Neutrophil (primary cell): ENCODE data around the gene DAPL1.
A peak's percentile ranks its signal among the peaks of the same experiment; 100 is the strongest.

Experiments
- H3K27ac ChIP-seq: fragments of 200-600 bp; sonication (generic); 2 replicates; pipeline ENCODE4 v1.5.1; 2016; ENCODE audit warnings: mild to moderate bottlenecking, moderate library complexity
- H3K27me3 ChIP-seq: fragments of 200-600 bp; sonication (generic); 2 replicates; pipeline ENCODE4 v1.6.0; 2016; ENCODE audit warnings: mild to moderate bottlenecking
- H3K36me3 ChIP-seq: fragments of 200-600 bp; sonication (generic); 2 replicates; pipeline ENCODE4 v1.5.1; 2017
- H3K4me1 ChIP-seq, 2 experiments: fragments of 200-600 bp in 1 of 2; sonication (generic) in 1 of 2; 1 replicate in 1 of 2; 2 replicates in 1 of 2; pipeline versions ENCODE4 v1.5.1 to v1.6.1; 2013 to 2016; ENCODE audit warnings: low read depth in 1 of 2, low read length in 1 of 2, mild to moderate bottlenecking in 1 of 2, moderate library complexity in 1 of 2; ENCODE audit not compliant: control insufficient read depth in 1 of 2, insufficient read depth in 1 of 2
- H3K4me3 ChIP-seq, 2 experiments: fragments of 200-600 bp in 1 of 2; sonication (generic) in 1 of 2; 1 replicate in 1 of 2; 2 replicates in 1 of 2; pipeline ENCODE4 v1.5.1; 2013 to 2016; ENCODE audit warnings: low read depth in 1 of 2, low read length in 1 of 2, mild to moderate bottlenecking in 1 of 2, moderate library complexity in 1 of 2
- H3K9me3 ChIP-seq: fragments of 200-600 bp; sonication (generic); 2 replicates; pipeline ENCODE4 v1.5.1; 2016
- TF ChIP-seq, protein P1 (sequence below): fragments of 200-600 bp; sonication (generic); IDR thresholded peaks from 2 replicates; pipeline ENCODE4 v1.5.1; 2016; ENCODE audit warnings: antibody characterized with exemption

DAPL1 gene

DNA sequence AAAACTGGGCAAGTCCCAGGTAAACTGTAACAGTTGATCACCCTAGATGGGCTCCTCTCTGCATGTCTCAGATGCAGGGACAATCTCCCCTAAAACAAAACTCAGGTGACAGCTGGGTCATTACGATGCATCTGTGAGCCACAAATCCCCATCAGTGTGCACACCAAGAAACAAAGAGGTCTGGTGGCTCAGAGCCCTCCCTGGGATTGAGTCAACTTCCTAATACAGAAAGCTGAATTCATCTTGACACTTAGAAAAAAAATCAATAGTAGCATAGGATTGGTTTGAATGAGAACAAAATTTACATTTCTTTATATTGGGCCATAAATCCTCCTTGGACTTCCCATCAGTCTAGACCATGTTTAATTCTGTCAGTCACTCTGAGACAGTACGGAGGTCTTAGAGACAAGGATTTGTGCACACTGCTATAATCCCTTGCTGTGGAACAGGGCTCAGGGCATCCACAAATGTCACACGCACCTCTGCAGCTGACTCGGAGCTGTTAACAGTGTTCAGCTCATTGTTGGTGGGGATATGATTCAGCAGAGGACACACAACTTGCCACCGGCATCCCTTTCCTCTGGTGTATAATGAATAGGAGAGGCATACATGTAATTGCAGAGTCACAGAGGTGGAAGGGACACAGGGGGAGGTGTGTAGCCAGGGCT is 44.5 kb upstream of the DAPL1 start:
- TF ChIP-seq, protein P1, sequence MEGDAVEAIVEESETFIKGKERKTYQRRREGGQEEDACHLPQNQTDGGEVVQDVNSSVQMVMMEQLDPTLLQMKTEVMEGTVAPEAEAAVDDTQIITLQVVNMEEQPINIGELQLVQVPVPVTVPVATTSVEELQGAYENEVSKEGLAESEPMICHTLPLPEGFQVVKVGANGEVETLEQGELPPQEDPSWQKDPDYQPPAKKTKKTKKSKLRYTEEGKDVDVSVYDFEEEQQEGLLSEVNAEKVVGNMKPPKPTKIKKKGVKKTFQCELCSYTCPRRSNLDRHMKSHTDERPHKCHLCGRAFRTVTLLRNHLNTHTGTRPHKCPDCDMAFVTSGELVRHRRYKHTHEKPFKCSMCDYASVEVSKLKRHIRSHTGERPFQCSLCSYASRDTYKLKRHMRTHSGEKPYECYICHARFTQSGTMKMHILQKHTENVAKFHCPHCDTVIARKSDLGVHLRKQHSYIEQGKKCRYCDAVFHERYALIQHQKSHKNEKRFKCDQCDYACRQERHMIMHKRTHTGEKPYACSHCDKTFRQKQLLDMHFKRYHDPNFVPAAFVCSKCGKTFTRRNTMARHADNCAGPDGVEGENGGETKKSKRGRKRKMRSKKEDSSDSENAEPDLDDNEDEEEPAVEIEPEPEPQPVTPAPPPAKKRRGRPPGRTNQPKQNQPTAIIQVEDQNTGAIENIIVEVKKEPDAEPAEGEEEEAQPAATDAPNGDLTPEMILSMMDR: no peak
- no peaks in the 10 kb centered on the region for H3K36me3 ChIP-seq

DNA sequence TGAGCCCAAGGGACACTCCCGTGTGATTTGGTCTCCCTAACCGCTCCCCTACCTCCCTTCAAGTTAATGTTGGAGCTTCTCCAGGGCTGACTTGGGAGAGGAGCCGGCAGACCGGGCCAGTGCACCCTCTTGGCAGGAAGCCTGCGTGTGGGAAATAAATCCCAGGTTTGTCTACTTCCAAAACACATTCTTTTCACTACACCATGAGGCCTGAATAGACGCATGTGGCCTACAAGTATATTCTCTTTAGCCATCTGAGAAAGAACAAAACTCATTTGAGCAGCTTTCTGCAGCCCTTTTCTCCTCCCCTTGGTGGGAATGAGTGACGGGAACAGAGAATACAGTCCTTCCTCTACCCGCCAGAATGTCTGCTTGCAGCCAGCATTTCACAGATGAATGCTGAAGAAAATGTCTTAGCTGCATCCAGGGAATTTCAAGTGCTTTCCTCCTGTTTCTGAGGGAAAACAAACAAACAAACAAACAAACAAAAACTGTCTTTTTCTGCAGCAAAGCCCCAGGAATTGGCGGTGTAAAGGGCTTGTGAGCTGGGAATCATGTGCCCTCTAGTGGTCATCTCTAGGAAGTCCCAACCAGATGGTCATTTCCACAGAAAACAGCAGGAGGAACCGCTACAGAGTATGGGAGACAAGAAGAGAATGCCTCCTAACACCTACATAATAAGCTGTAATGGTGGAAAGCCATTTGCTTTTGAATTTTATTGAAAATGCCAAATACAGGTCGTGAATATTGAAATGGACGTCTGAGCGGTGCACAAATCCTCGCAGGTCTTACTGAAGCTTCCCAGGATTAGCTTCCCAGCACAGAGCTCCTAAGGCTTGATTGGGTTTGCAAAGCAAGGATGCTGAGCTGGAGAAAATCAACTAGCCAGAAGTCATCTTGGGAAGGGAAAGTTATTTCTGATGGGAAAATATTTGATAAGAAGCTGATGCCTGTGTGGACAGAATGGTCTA is 41.2 kb upstream of the DAPL1 start:
- Histone ChIP-seq H3K4me1 (no peaks in the 10 kb centered on the region), H3K4me3 (no peak overlapping the region), H3K36me3 (no peaks in the 10 kb centered on the region), H3K27ac (no peak overlapping the region), H3K9me3 (no peaks in the 10 kb centered on the region), H3K27me3 (peaks cover 18% of the 10 kb centered on the region)
- TF ChIP-seq, protein P1: peak; percentile 64

More for the DNA sequence above, 44.5 kb upstream of the DAPL1 start:
- H3K4me3 ChIP-seq: no peak overlapping the region
- H3K4me1 ChIP-seq: no peaks in the 10 kb centered on the region
- H3K9me3 ChIP-seq: no peaks in the 10 kb centered on the region
- no peak overlapping the region for H3K27ac ChIP-seq
- H3K27me3 ChIP-seq: peaks cover 52% of the 10 kb centered on the region

DNA sequence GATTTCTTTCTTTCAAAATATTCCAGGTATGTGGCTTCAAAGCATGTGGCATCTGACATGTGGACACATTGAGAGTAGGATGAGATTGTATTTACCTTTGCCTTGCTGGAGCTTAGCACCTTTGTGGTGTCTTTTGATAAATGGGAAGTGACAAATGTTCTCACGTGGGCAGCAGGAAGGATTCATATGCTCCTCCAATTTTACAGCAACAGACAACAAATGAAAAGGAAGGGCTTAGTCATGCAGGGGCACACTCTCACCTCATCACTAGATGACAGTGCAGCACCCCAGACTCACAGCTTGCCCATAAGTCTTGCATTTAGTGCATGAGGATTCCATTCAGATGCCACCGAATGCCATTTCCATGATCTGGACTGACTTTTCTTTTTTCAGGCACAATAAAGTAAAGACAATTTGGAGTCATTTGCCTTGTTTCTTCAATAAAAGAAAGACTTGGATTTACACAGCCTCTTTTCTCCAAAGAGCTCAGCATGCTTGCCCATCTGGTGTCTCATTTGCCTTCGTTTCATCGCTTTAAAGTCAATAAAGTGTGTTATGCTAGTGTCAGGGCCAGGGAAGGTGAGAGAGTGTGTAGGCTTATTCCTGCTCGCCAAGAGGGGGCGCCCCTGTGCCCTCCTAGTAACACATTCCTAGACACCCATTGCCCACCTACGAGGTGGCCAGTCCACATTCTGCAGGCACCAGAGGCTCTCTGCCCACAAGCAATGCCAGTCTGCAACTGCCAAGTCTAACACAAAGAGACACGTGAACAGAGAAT is 39.6 kb upstream of the DAPL1 start:
- no peak overlapping the region for H3K4me3 ChIP-seq
- TF ChIP-seq, protein P1: no peak
- no peaks in the 10 kb centered on the region for H3K36me3 ChIP-seq
- H3K27me3 ChIP-seq: peaks cover 8% of the 10 kb centered on the region
- no peak overlapping the region for H3K27ac ChIP-seq
- no peaks in the 10 kb centered on the region for H3K9me3 ChIP-seq
- no peaks in the 10 kb centered on the region for H3K4me1 ChIP-seq

DNA sequence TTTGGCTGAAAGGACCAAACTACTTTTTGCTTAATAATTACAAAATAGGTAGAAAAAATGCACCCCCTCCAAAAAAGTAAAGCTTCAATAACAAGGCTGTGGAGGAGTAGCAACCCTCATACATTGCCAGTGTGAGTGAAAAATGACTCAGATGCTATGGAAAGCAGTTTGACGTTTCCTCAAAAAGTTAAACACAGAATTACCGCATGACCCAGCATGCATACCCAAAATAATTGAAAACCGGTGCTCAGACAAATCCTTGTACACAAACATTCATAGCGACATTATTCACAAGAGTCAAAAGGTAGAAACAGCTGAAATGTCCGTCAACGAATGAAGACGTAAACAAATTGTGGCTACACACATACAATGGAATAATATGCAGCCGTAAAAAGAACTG is 38.8 kb upstream of the DAPL1 start:
- Histone ChIP-seq H3K36me3 (no peaks in the 10 kb centered on the region), H3K27me3 (no peaks in the 10 kb centered on the region), H3K4me1 (peaks cover 0 to 2% of the 10 kb centered on the region in 2 experiments), H3K9me3 (no peaks in the 10 kb centered on the region), H3K27ac (no peak overlapping the region), H3K4me3 (no peak overlapping the region)
- TF ChIP-seq, protein P1: no peak

DNA sequence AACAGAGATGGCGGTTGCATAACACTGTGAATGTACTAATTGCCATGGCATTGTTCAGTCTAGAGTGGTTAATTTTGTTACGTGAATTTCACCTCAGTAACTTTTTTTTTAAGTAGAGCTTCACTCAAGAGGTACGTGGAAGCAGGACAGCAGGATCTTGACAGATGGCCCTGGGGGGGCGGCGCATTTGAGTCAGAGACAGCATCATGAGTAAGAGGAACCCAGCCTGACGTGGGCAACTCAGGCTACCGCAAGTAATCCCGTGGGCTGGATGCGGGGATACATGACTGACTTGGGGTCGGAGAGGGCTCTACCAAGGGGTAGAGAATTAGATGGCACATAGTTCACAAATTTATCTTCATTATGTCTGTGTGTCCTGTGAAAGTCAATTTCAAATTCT is 38.1 kb upstream of the DAPL1 start:
- Histone ChIP-seq H3K27me3 (no peaks in the 10 kb centered on the region), H3K36me3 (no peaks in the 10 kb centered on the region), H3K27ac (no peak overlapping the region), H3K9me3 (no peaks in the 10 kb centered on the region), H3K4me3 (no peak overlapping the region), H3K4me1 (peaks cover 4 to 8% of the 10 kb centered on the region in 2 experiments)
- TF ChIP-seq, protein P1: no peak
